ENCODE data around the gene CLEC4F. TPM values are rescaled to one million over a fixed set of nuclear protein-coding genes. Genes with fewer than 3 reads are reported as not detected.

The CLEC4F gene
- polyA plus RNA-seq, 1 donor (not counting 4 experiments of a cell fraction or from before 2014, with no cell fraction given), result not detected

- H3K9me3 ChIP-seq (ENCODE audit: control insufficient read depth, low read depth, low read length), result no peaks in the 10 kb centered on the region
- H3K27ac ChIP-seq (ENCODE audit: control insufficient read depth, insufficient read depth, low read length), result no peak within 1 kb of the TSS
- H3K79me2 ChIP-seq (ENCODE audit: control insufficient read depth, insufficient read depth, low read length), result no peaks in the 10 kb centered on the region
- peak within 1 kb of the TSS; percentile 58 for H2AFZ ChIP-seq (ENCODE audit: control insufficient read depth, low read length)
- peaks cover 42% of the 10 kb centered on the region for H3K27me3 ChIP-seq (ENCODE audit: control insufficient read depth, extremely low read depth, insufficient read depth, low read length)
- H3K4me1 ChIP-seq (ENCODE audit: control insufficient read depth, extremely low read depth, insufficient read depth, low read length), result peaks cover 9% of the 10 kb centered on the region
- peak within 1 kb of the TSS; percentile 84 for H3K4me2 ChIP-seq (ENCODE audit: control insufficient read depth, extremely low read depth, insufficient read depth, low read depth, low read length)
- dilution Hi-C loops (cut with MboI; ENCODE audit: extremely low pct_ligation_motif_present, low sequenced_read_pairs), result no loop called here
- no peaks in the 10 kb centered on the region for H3K36me3 ChIP-seq (ENCODE audit: control insufficient read depth in 2 of 2, extremely low read depth in 1 of 2, insufficient read depth in 2 of 2, low read length in 2 of 2)
- no peak within 1 kb of the TSS for H3K9ac ChIP-seq (ENCODE audit: control insufficient read depth, extremely low read depth, insufficient read depth, low read length)
- peaks cover 2% of the 10 kb centered on the region for H4K20me1 ChIP-seq (ENCODE audit: control insufficient read depth, extremely low read depth, insufficient read depth, low read length)
- peak within 1 kb of the TSS; percentile 10 to 63 (median 63) for H3K4me3 ChIP-seq (ENCODE audit: control insufficient read depth in 2 of 3, extremely low read depth in 1 of 3, insufficient read depth in 2 of 3, low read depth in 1 of 3, low read length in 3 of 3)
- peak; percentile 92 for TF ChIP-seq EZH2 (IDR thresholded peaks at IDR 0.05; ENCODE audit: low read length)
- TF ChIP-seq CTCF (optimal IDR thresholded peaks at IDR 0.05 in 1 of 3, IDR thresholded peaks at IDR 0.05 in 1 of 3, conservative IDR thresholded peaks at IDR 0.05 in 1 of 3; ENCODE audit: extremely low read depth in 1 of 3, insufficient read depth in 2 of 3, low read length in 3 of 3), result peak in 2 of 3 experiments; percentile 27 to 55
- DNase-seq (ENCODE audit: low read depth, low spot score) (no peak), FAIRE-seq (no peak)
- no peaks in the 10 kb centered on the region for H3K9me1 ChIP-seq (ENCODE audit: control insufficient read depth, extremely low read depth, insufficient read depth, low read length)
Observed at GRCh38 chr2:70767699-70768589, 52.5 kb downstream of the CLEC4F start, which contains the start of gene ADD2. TSS of gene ADD2 (minus strand) at chr2:70768200. CDS start at chr2:70706408, 61,792 bp downstream.

GRCh38 chr2:70767079-70767698 lies 53.2 kb downstream of the CLEC4F start:
- no peak for FAIRE-seq
- Histone ChIP-seq H4K20me1 (ENCODE audit: control insufficient read depth, extremely low read depth, insufficient read depth, low read length) (peaks cover 2% of the 10 kb centered on the region), H3K27ac (ENCODE audit: control insufficient read depth, insufficient read depth, low read length) (no peak overlapping the region), H2AFZ (ENCODE audit: control insufficient read depth, low read length) (peak overlapping the region; percentile 58), H3K79me2 (ENCODE audit: control insufficient read depth, insufficient read depth, low read length) (no peaks in the 10 kb centered on the region), H3K4me3 (ENCODE audit: control insufficient read depth in 2 of 3, extremely low read depth in 1 of 3, insufficient read depth in 2 of 3, low read depth in 1 of 3, low read length in 3 of 3) (peak overlapping the region; percentile 10 to 63 (median 63)), H3K9me1 (ENCODE audit: control insufficient read depth, extremely low read depth, insufficient read depth, low read length) (no peaks in the 10 kb centered on the region), H3K27me3 (ENCODE audit: control insufficient read depth, extremely low read depth, insufficient read depth, low read length) (peaks cover 42% of the 10 kb centered on the region), H3K9ac (ENCODE audit: control insufficient read depth, extremely low read depth, insufficient read depth, low read length) (no peak overlapping the region), H3K4me1 (ENCODE audit: control insufficient read depth, extremely low read depth, insufficient read depth, low read length) (peaks cover 9% of the 10 kb centered on the region), H3K36me3 (ENCODE audit: control insufficient read depth in 2 of 2, extremely low read depth in 1 of 2, insufficient read depth in 2 of 2, low read length in 2 of 2) (no peaks in the 10 kb centered on the region), H3K4me2 (ENCODE audit: control insufficient read depth, extremely low read depth, insufficient read depth, low read depth, low read length) (peak overlapping the region; percentile 84), H3K9me3 (ENCODE audit: control insufficient read depth, low read depth, low read length) (no peaks in the 10 kb centered on the region)
- dilution Hi-C loops (cut with MboI; ENCODE audit: extremely low pct_ligation_motif_present, low sequenced_read_pairs), result no loop called here
- no peak for DNase-seq (ENCODE audit: low read depth, low spot score)
- TF ChIP-seq CTCF (optimal IDR thresholded peaks at IDR 0.05 in 1 of 3, IDR thresholded peaks at IDR 0.05 in 1 of 3, conservative IDR thresholded peaks at IDR 0.05 in 1 of 3; ENCODE audit: extremely low read depth in 1 of 3, insufficient read depth in 2 of 3, low read length in 3 of 3), result no peak
- peak; percentile 62 for TF ChIP-seq EZH2 (IDR thresholded peaks at IDR 0.05; ENCODE audit: low read length)
